HCT116 (cell line): ENCODE measurements around the gene PSMD5. TPM values are rescaled to one million over a fixed set of nuclear protein-coding genes. Genes with fewer than 3 reads are reported as not detected.

Experiments
- ATAC-seq: fragments of 200-7000 bp; cut with Tn5 transposase; 2 replicates; pipeline ENCODE4 v1.9.1; 2020; ENCODE audit warnings: mild to moderate bottlenecking, moderate library complexity
- BruUV-seq: library from RNA; stranded (reverse); fragments of 400-500 nt; replicated peaks from 2 replicates; lab custom pipeline; 2021; lab: Mats Ljungman, UMichigan
- CTCF ChIA-PET: fragments of 300-600 bp; sonication (Branson Sonifier 250); formaldehyde crosslinking; loops from one replicate; lab custom pipeline; 2021; ENCODE audit warnings: antibody characterized with exemption; lab: Charles Lee
- POLR2A ChIA-PET: fragments of 300-600, 350-600 bp; sonication (Branson Sonifier 250); formaldehyde crosslinking; loops from one replicate; lab custom pipeline; 2021; ENCODE audit warnings: antibody characterized with exemption; lab: Charles Lee
- RAD21 ChIA-PET, 2 experiments: fragments of 300-600 bp; sonication (Branson Sonifier 250); formaldehyde crosslinking; loops; one replicate each; lab custom pipeline; 2023; ENCODE audit warnings: low total read pairs in 2 of 2; ENCODE audit not compliant: uncharacterized antibody in 2 of 2, unreplicated experiment in 2 of 2, low non-redundant PET in 1 of 2; lab: Charles Lee
- DNase-seq: peaks from one replicate; pipeline ENCODE4 v3.0.0-alpha.2; 2010; ENCODE audit warnings: low read depth, low spot score
- H2AFZ ChIP-seq: fragments of 200-600 bp; shearing (Covaris generic), sonication (generic); 2 replicates; pipeline ENCODE4 v1.6.1; 2017; ENCODE audit warnings: low read depth, mixed run types, mixed read lengths, antibody characterized with exemption, low read length; ENCODE audit not compliant: poor library complexity, severe bottlenecking
- H3K27ac ChIP-seq: 2 replicates; pipeline ENCODE4 v1.5.1; 2012; ENCODE audit warnings: low read depth, low read length
- H3K27me3 ChIP-seq: fragments of 200-600 bp; sonication (generic); 2 replicates; pipeline ENCODE4 v1.6.1; 2016; ENCODE audit warnings: mixed run types, low read length, mixed read lengths; ENCODE audit not compliant: insufficient read depth
- H3K36me3 ChIP-seq, 2 experiments: fragments of 200-500 bp in 1 of 2; fragments of 200-600 bp in 1 of 2; sonication (Bioruptor generic) in 1 of 2; sonication (generic) in 1 of 2; 2 replicates each; pipeline versions ENCODE4 v1.5.1 to v1.6.1; 2014 to 2016; ENCODE audit warnings: low read length in 2 of 2, inconsistent platforms in 1 of 2, mixed read lengths in 1 of 2, mixed run types in 1 of 2; ENCODE audit not compliant: insufficient read depth in 2 of 2, control insufficient read depth in 1 of 2
- H3K4me1 ChIP-seq, 2 experiments: fragments of 200-600 bp in 1 of 2; sonication (generic) in 1 of 2; 2 replicates each; pipeline versions ENCODE4 v1.5.1 to v1.6.1; 2012 to 2017; ENCODE audit warnings: low read length in 2 of 2, inconsistent platforms in 1 of 2, mild to moderate bottlenecking in 1 of 2, mixed read lengths in 1 of 2, mixed run types in 1 of 2, moderate library complexity in 1 of 2; ENCODE audit not compliant: insufficient read depth in 2 of 2, control insufficient read depth in 1 of 2
- H3K4me2 ChIP-seq: fragments of 200-600 bp; sonication (generic); 2 replicates; pipeline ENCODE4 v1.6.1; 2017; ENCODE audit warnings: mixed run types, low read length, mixed read lengths
- H3K4me3 ChIP-seq, 2 experiments: fragments of 200-600 bp in 1 of 2; sonication (generic) in 1 of 2; replicated peaks in 1 of 2; 2 replicates each; pipeline ENCODE4 v1.5.1; 2011 to 2016; ENCODE audit warnings: low read length in 2 of 2, control low read depth in 1 of 2, low read depth in 1 of 2, mild to moderate bottlenecking in 1 of 2, mixed read lengths in 1 of 2, mixed run types in 1 of 2
- H3K79me2 ChIP-seq: fragments of 200-600 bp; sonication (generic); 2 replicates; pipeline ENCODE4 v1.6.1; 2017; ENCODE audit warnings: mild to moderate bottlenecking, mixed run types, low read length, moderate library complexity, mixed read lengths; ENCODE audit not compliant: insufficient read depth
- H3K9ac ChIP-seq: fragments of 200-600 bp; sonication (generic); 2 replicates; pipeline ENCODE4 v1.6.1; 2016; ENCODE audit warnings: low read length, mixed read lengths
- H3K9me2 ChIP-seq: fragments of 200-600 bp; sonication (generic), shearing (Covaris generic); 2 replicates; pipeline ENCODE4 v1.6.1; 2017; ENCODE audit warnings: mixed run types, mild to moderate bottlenecking, moderate library complexity; ENCODE audit not compliant: insufficient read depth
- H3K9me3 ChIP-seq, 2 experiments: fragments of 200-500 bp in 1 of 2; fragments of 200-600 bp in 1 of 2; sonication (Bioruptor generic) in 1 of 2; sonication (generic) in 1 of 2; 2 replicates each; pipeline ENCODE4 v1.6.1; 2014 to 2017; ENCODE audit warnings: low read length in 2 of 2, mixed read lengths in 2 of 2, inconsistent platforms in 1 of 2, low read depth in 1 of 2, mild to moderate bottlenecking in 1 of 2, mixed run types in 1 of 2, moderate library complexity in 1 of 2; ENCODE audit not compliant: control insufficient read depth in 1 of 2, insufficient read depth in 1 of 2
- H4K20me1 ChIP-seq: fragments of 200-600 bp; sonication (generic), shearing (Covaris generic); 2 replicates; pipeline ENCODE4 v1.6.1; 2017; ENCODE audit warnings: mixed run types, mild to moderate bottlenecking, moderate library complexity; ENCODE audit not compliant: insufficient read depth
- ATF3 ChIP-seq: IDR thresholded peaks from 2 replicates; pipeline ENCODE4 v1.6.1; 2012
- CBX3 ChIP-seq: IDR thresholded peaks from 2 replicates; pipeline ENCODE4 v1.6.1; 2012; ENCODE audit warnings: low read depth
- CTCF ChIP-seq, 3 experiments: fragments of 200-600 bp in 1 of 3; sonication (generic) in 1 of 3; IDR thresholded peaks in 2 of 3; conservative IDR thresholded peaks in 1 of 3; 2 replicates each; pipeline ENCODE4 v1.5.1; 2012 to 2017; ENCODE audit warnings: low read depth in 2 of 3, low read length in 2 of 3, antibody characterized with exemption in 1 of 3, borderline replicate concordance in 1 of 3, control low read depth in 1 of 3, mild to moderate bottlenecking in 1 of 3, mixed read lengths in 1 of 3, mixed run types in 1 of 3, moderate library complexity in 1 of 3; ENCODE audit not compliant: insufficient read depth in 1 of 3
- EZH2 ChIP-seq: fragments of 200-600 bp; sonication (generic); IDR thresholded peaks from 2 replicates; pipeline ENCODE4 v1.6.1; 2017; ENCODE audit warnings: antibody characterized with exemption, mixed run types
- EZH2phosphoT487 ChIP-seq: fragments of 200-600 bp; IDR thresholded peaks from 2 replicates; pipeline ENCODE4 v1.6.1; 2018; ENCODE audit warnings: antibody characterized with exemption, borderline replicate concordance
- FOSL1 ChIP-seq: IDR thresholded peaks from 2 replicates; pipeline ENCODE4 v1.6.1; 2012; ENCODE audit warnings: low read depth
- JUND ChIP-seq: IDR thresholded peaks from 2 replicates; pipeline ENCODE4 v1.6.1; 2012
- MAX ChIP-seq: IDR thresholded peaks from 2 replicates; pipeline ENCODE4 v1.6.1; 2012
- POLR2A ChIP-seq: IDR thresholded peaks from 2 replicates; pipeline ENCODE4 v1.7.0; 2011; ENCODE audit warnings: borderline replicate concordance; ENCODE audit not compliant: insufficient read depth, insufficient read length; ENCODE audit errors: extremely low read depth
- POLR2AphosphoS5 ChIP-seq: IDR thresholded peaks from 2 replicates; pipeline ENCODE4 v1.6.1; 2011; ENCODE audit warnings: mild to moderate bottlenecking, low read depth, low read length, moderate library complexity
- RAD21 ChIP-seq: IDR thresholded peaks from 2 replicates; pipeline ENCODE4 v1.6.1; 2012; ENCODE audit warnings: low read depth, mild to moderate bottlenecking
- SIN3A ChIP-seq: IDR thresholded peaks from 2 replicates; pipeline ENCODE4 v1.6.1; 2012; ENCODE audit warnings: low read depth
- SP1 ChIP-seq: IDR thresholded peaks from 2 replicates; pipeline ENCODE4 v1.6.1; 2012; ENCODE audit warnings: low read depth
- SRF ChIP-seq: IDR thresholded peaks from 2 replicates; pipeline ENCODE4 v1.6.1; 2012; ENCODE audit warnings: low read depth
- TCF7L2 ChIP-seq: IDR thresholded peaks from 2 replicates; pipeline ENCODE4 v1.7.0; 2011; ENCODE audit warnings: borderline replicate concordance, inconsistent platforms; ENCODE audit not compliant: insufficient read depth, insufficient read length; ENCODE audit errors: extremely low read depth
- YY1 ChIP-seq: IDR thresholded peaks from 2 replicates; pipeline ENCODE4 v1.6.1; 2011; ENCODE audit warnings: low read length, low read depth, moderate library complexity, mild to moderate bottlenecking; ENCODE audit not compliant: insufficient replicate concordance; ENCODE audit errors: extremely low read depth
- ZFX ChIP-seq: fragments of 450-650 bp; IDR thresholded peaks from 2 replicates; pipeline ENCODE4 v1.6.1; 2017
- ZNF274 ChIP-seq: fragments of 200-500 bp; sonication (Bioruptor generic); IDR thresholded peaks from 2 replicates; pipeline ENCODE4 v1.6.1; 2014; ENCODE audit warnings: mild to moderate bottlenecking, low read depth, low read length, inconsistent platforms
- intact Hi-C: fragments of 100-400 bp; cut with micrococcal nuclease; formaldehyde crosslinking; loops from 2 replicates; pipeline ENCODE4 v1.10.0; 2022
- total RNA-seq: library from RNA; stranded (reverse); gene quantifications from one replicate; pipeline ENCODE4 v1.2.1, GENCODE V29; 2021; ENCODE audit not compliant: unreplicated experiment
- TF ChIP-seq, protein P1 (sequence below): IDR thresholded peaks from 2 replicates; pipeline ENCODE4 v1.6.1; 2012; ENCODE audit warnings: low read depth

PSMD5 gene
- total RNA-seq, 1 experiment from 2014 or later, result 64.3 TPM

- H3K27me3 ChIP-seq, result no peaks in the 10 kb centered on the region
- H3K9me2 ChIP-seq, result no peaks in the 10 kb centered on the region
- no TSS peak for BruUV-seq
- POLR2A ChIA-PET, result interaction anchor here (0.8 to 1.3 kb wide), 3 partner anchors 38 to 139 kb away, joined by 3 read pairs; partner anchors contain the start of gene PSMD5
- H3K4me3 ChIP-seq, result peak within 1 kb of the TSS; percentile 90 to 97
- H3K9me3 ChIP-seq, result no peaks in the 10 kb centered on the region
- H2AFZ ChIP-seq, result peak within 1 kb of the TSS; percentile 77
- peak within 1 kb of the TSS; percentile 97 for H3K9ac ChIP-seq
- DNase-seq (peak; percentile 75), ATAC-seq (peak; percentile 95)
- peaks cover 4 to 16% of the 10 kb centered on the region in 2 experiments; a peak in 2 of 4 replicates for H3K36me3 ChIP-seq
- RAD21 ChIA-PET, result no interaction called here
- peak within 1 kb of the TSS; percentile 87 for H3K4me2 ChIP-seq
- CTCF ChIA-PET, result interaction anchor here (0.6 to 0.7 kb wide), 2 partner anchors 37 to 103 kb away, joined by 3 to 5 read pairs; no protein-coding TSS in a partner anchor
- peak within 1 kb of the TSS; percentile 77 for H3K27ac ChIP-seq
- H3K4me1 ChIP-seq, result peaks cover 0 to 19% of the 10 kb centered on the region in 2 experiments
- H3K79me2 ChIP-seq, result peaks cover 64% of the 10 kb centered on the region
- peaks cover 7% of the 10 kb centered on the region; the same call in 1 of the 2 replicates for H4K20me1 ChIP-seq
- intact Hi-C loops, result loop anchor here (1.0 kb wide), 1 partner anchor 143 kb away; no protein-coding TSS in a partner anchor
- TF ChIP-seq ZFX, result peak; percentile 70
- peak; percentile 43 for TF ChIP-seq TCF7L2
- TF ChIP-seq JUND, result no peak; the same call in 1 of the 2 replicates
- TF ChIP-seq EZH2phosphoT487, result no peak
- TF ChIP-seq SRF, result peak; percentile 93
- TF ChIP-seq RAD21, result no peak
- TF ChIP-seq YY1, result peak; percentile 42
- peak; percentile 97 for TF ChIP-seq POLR2AphosphoS5
- TF ChIP-seq POLR2A, result peak; percentile 83
- no peak for TF ChIP-seq EZH2
- TF ChIP-seq CTCF (IDR thresholded peaks at IDR 0.05 in 2 of 3, conservative IDR thresholded peaks at IDR 0.05 in 1 of 3; ENCODE audit: borderline replicate concordance in 1 of 3, insufficient read depth in 1 of 3, low read depth in 2 of 3, low read length in 2 of 3), result no peak
- TF ChIP-seq SP1, result peak; percentile 67
- TF ChIP-seq, protein P1, sequence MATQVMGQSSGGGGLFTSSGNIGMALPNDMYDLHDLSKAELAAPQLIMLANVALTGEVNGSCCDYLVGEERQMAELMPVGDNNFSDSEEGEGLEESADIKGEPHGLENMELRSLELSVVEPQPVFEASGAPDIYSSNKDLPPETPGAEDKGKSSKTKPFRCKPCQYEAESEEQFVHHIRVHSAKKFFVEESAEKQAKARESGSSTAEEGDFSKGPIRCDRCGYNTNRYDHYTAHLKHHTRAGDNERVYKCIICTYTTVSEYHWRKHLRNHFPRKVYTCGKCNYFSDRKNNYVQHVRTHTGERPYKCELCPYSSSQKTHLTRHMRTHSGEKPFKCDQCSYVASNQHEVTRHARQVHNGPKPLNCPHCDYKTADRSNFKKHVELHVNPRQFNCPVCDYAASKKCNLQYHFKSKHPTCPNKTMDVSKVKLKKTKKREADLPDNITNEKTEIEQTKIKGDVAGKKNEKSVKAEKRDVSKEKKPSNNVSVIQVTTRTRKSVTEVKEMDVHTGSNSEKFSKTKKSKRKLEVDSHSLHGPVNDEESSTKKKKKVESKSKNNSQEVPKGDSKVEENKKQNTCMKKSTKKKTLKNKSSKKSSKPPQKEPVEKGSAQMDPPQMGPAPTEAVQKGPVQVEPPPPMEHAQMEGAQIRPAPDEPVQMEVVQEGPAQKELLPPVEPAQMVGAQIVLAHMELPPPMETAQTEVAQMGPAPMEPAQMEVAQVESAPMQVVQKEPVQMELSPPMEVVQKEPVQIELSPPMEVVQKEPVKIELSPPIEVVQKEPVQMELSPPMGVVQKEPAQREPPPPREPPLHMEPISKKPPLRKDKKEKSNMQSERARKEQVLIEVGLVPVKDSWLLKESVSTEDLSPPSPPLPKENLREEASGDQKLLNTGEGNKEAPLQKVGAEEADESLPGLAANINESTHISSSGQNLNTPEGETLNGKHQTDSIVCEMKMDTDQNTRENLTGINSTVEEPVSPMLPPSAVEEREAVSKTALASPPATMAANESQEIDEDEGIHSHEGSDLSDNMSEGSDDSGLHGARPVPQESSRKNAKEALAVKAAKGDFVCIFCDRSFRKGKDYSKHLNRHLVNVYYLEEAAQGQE, result no peak
- peak; percentile 88 for TF ChIP-seq MAX
- TF ChIP-seq SIN3A, result peak; percentile 80
- no peak for TF ChIP-seq ZNF274
- TF ChIP-seq FOSL1, result 0 out of 2 replicates have a peak, but pooled peaks have one; percentile 1
- TF ChIP-seq CBX3, result peak; percentile 72; the same call in 1 of the 2 replicates
- no peak for TF ChIP-seq ATF3
Measured at GRCh38 chr9:120792898-120793765, 49.6 kb downstream of the PSMD5 start, which contains the start of gene FBXW2. TSS of gene FBXW2 (minus strand) at chr9:120793416. CDS start at chr9:120788258, 5,158 bp downstream.
